ENCODE results near the gene LMO7.
A peak's percentile ranks its signal among the peaks of the same experiment; 100 is the strongest.

The LMO7 gene

GRCh38 chr13:75620020-75620419 is 16.1 kb upstream of the LMO7 start:
- Histone ChIP-seq H3K36me3 (ENCODE audit: control insufficient read depth in 1 of 2, insufficient read depth in 2 of 2, low read length in 2 of 2) (peaks cover 0 to 3% of the 10 kb centered on the region in 2 donors), H3K27me3 (ENCODE audit: control insufficient read depth in 1 of 2, insufficient read depth in 2 of 2, low read length in 2 of 2) (no peaks in the 10 kb centered on the region), H3K4me1 (ENCODE audit: control insufficient read depth in 1 of 2, insufficient read depth in 2 of 2, low read length in 2 of 2) (no peaks in the 10 kb centered on the region), H3K9ac (ENCODE audit: low read depth in 1 of 2, low read length in 2 of 2) (no peak overlapping the region), H3K9me3 (ENCODE audit: control insufficient read depth in 1 of 2, low read length in 2 of 2) (no peaks in the 10 kb centered on the region), H3K4me3 (ENCODE audit: low read depth in 1 of 2, low read length in 2 of 2) (no peak overlapping the region), H3K27ac (ENCODE audit: low read depth, low read length) (no peak overlapping the region)

DNA sequence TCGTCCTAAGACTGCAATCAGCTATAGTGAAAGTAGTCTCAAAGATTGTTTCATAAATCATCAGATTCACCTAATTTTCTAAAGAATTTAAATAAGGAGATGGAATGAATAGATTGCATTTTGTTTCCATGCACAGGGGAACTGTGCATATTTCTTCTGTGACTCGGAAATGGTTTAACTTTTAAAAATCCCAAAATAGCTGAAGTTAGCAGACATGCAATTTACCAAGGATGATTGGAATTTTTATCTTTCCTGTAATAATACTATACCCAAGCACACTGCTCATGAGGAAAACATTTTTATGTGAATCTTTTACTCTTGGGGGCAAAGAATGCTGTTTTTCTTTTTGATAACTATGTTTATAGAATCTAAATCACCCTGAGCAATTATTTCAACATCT is 15.0 kb upstream of the LMO7 start:
- H3K36me3 ChIP-seq (ENCODE audit: control insufficient read depth in 1 of 2, insufficient read depth in 2 of 2, low read length in 2 of 2), result peaks cover 3 to 4% of the 10 kb centered on the region in 2 donors
- H3K9me3 ChIP-seq (ENCODE audit: control insufficient read depth in 1 of 2, low read length in 2 of 2), result no peaks in the 10 kb centered on the region
- no peak overlapping the region for H3K9ac ChIP-seq (ENCODE audit: low read depth in 1 of 2, low read length in 2 of 2)

GRCh38 chr13:75628801-75629200 is 7.3 kb upstream of the LMO7 start:
- H3K4me3 ChIP-seq (ENCODE audit: low read depth in 1 of 2, low read length in 2 of 2), result no peak overlapping the region
- no peaks in the 10 kb centered on the region for H3K27me3 ChIP-seq (ENCODE audit: control insufficient read depth in 1 of 2, insufficient read depth in 2 of 2, low read length in 2 of 2)
- H3K9me3 ChIP-seq (ENCODE audit: control insufficient read depth in 1 of 2, low read length in 2 of 2), result no peaks in the 10 kb centered on the region
- H3K27ac ChIP-seq (ENCODE audit: low read depth, low read length), result no peak overlapping the region
- H3K36me3 ChIP-seq (ENCODE audit: control insufficient read depth in 1 of 2, insufficient read depth in 2 of 2, low read length in 2 of 2), result peaks cover 2 to 4% of the 10 kb centered on the region in 2 donors
- no peaks in the 10 kb centered on the region for H3K4me1 ChIP-seq (ENCODE audit: control insufficient read depth in 1 of 2, insufficient read depth in 2 of 2, low read length in 2 of 2)
- no peak overlapping the region for H3K9ac ChIP-seq (ENCODE audit: low read depth in 1 of 2, low read length in 2 of 2)

More for the DNA sequence above, 15.0 kb upstream of the LMO7 start:
- H3K27me3 ChIP-seq (ENCODE audit: control insufficient read depth in 1 of 2, insufficient read depth in 2 of 2, low read length in 2 of 2), result no peaks in the 10 kb centered on the region
- no peak overlapping the region for H3K4me3 ChIP-seq (ENCODE audit: low read depth in 1 of 2, low read length in 2 of 2)
- H3K27ac ChIP-seq (ENCODE audit: low read depth, low read length), result no peak overlapping the region
- no peaks in the 10 kb centered on the region for H3K4me1 ChIP-seq (ENCODE audit: control insufficient read depth in 1 of 2, insufficient read depth in 2 of 2, low read length in 2 of 2)

DNA sequence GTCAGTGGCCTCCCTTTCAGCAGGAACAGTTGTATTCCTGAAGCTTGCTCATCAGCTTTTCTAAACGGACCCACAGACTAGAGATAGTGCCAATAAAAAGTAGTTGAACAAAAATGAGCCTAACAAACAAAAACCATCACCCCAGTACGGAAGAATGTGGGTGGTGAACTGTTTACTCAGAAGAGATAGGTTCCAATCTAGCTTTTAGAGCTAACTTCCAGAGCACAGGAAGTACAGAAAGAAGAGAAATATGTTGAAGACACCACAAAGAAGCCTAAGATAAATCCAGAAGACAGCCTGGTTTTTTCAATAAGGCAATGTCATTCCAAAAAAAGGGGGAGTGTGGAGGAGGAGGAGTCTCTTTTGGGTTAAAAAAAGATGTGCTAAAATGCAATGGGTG is 2.8 kb upstream of the LMO7 start:
- Histone ChIP-seq H3K9ac (ENCODE audit: low read depth in 1 of 2, low read length in 2 of 2) (no peak overlapping the region), H3K27ac (ENCODE audit: low read depth, low read length) (no peak overlapping the region), H3K4me1 (ENCODE audit: control insufficient read depth in 1 of 2, insufficient read depth in 2 of 2, low read length in 2 of 2) (peaks cover 11 to 16% of the 10 kb centered on the region in 2 donors), H3K36me3 (ENCODE audit: control insufficient read depth in 1 of 2, insufficient read depth in 2 of 2, low read length in 2 of 2) (no peaks in the 10 kb centered on the region), H3K27me3 (ENCODE audit: control insufficient read depth in 1 of 2, insufficient read depth in 2 of 2, low read length in 2 of 2) (peaks cover 8 to 11% of the 10 kb centered on the region in 2 donors), H3K9me3 (ENCODE audit: control insufficient read depth in 1 of 2, low read length in 2 of 2) (no peaks in the 10 kb centered on the region), H3K4me3 (ENCODE audit: low read depth in 1 of 2, low read length in 2 of 2) (no peak overlapping the region)

GRCh38 chr13:75635101-75635827 is 866 bp upstream of the LMO7 start:
- H3K27me3 ChIP-seq (ENCODE audit: control insufficient read depth in 1 of 2, insufficient read depth in 2 of 2, low read length in 2 of 2), result peaks cover 10 to 11% of the 10 kb centered on the region in 2 donors
- no peaks in the 10 kb centered on the region for H3K36me3 ChIP-seq (ENCODE audit: control insufficient read depth in 1 of 2, insufficient read depth in 2 of 2, low read length in 2 of 2)
- H3K4me3 ChIP-seq (ENCODE audit: low read depth in 1 of 2, low read length in 2 of 2), result peak overlapping the region; percentile 70 to 86
- H3K9ac ChIP-seq (ENCODE audit: low read depth in 1 of 2, low read length in 2 of 2), result no peak overlapping the region
- peak overlapping the region; percentile 10 for H3K27ac ChIP-seq (ENCODE audit: low read depth, low read length)
- H3K9me3 ChIP-seq (ENCODE audit: control insufficient read depth in 1 of 2, low read length in 2 of 2), result no peaks in the 10 kb centered on the region
- peaks cover 11 to 16% of the 10 kb centered on the region in 2 donors for H3K4me1 ChIP-seq (ENCODE audit: control insufficient read depth in 1 of 2, insufficient read depth in 2 of 2, low read length in 2 of 2)

GRCh38 chr13:75636436-75637180 is 478 bp downstream of the LMO7 start:
- no peak overlapping the region for H3K27ac ChIP-seq (ENCODE audit: low read depth, low read length)
- H3K9ac ChIP-seq (ENCODE audit: low read depth in 1 of 2, low read length in 2 of 2), result peak overlapping the region; percentile 44 to 48
- peaks cover 10 to 11% of the 10 kb centered on the region in 2 donors for H3K27me3 ChIP-seq (ENCODE audit: control insufficient read depth in 1 of 2, insufficient read depth in 2 of 2, low read length in 2 of 2)
- peak overlapping the region; percentile 70 to 86 for H3K4me3 ChIP-seq (ENCODE audit: low read depth in 1 of 2, low read length in 2 of 2)
- no peaks in the 10 kb centered on the region for H3K9me3 ChIP-seq (ENCODE audit: control insufficient read depth in 1 of 2, low read length in 2 of 2)
- peaks cover 11 to 16% of the 10 kb centered on the region in 2 donors for H3K4me1 ChIP-seq (ENCODE audit: control insufficient read depth in 1 of 2, insufficient read depth in 2 of 2, low read length in 2 of 2)
- H3K36me3 ChIP-seq (ENCODE audit: control insufficient read depth in 1 of 2, insufficient read depth in 2 of 2, low read length in 2 of 2), result no peaks in the 10 kb centered on the region

- Histone ChIP-seq H3K27me3 (ENCODE audit: control insufficient read depth in 1 of 2, insufficient read depth in 2 of 2, low read length in 2 of 2) (peaks cover 10 to 11% of the 10 kb centered on the region in 2 donors), H3K9ac (ENCODE audit: low read depth in 1 of 2, low read length in 2 of 2) (no peak overlapping the region), H3K4me3 (ENCODE audit: low read depth in 1 of 2, low read length in 2 of 2) (peak overlapping the region in 1 of 2 donors; percentile 86), H3K36me3 (ENCODE audit: control insufficient read depth in 1 of 2, insufficient read depth in 2 of 2, low read length in 2 of 2) (no peaks in the 10 kb centered on the region), H3K9me3 (ENCODE audit: control insufficient read depth in 1 of 2, low read length in 2 of 2) (no peaks in the 10 kb centered on the region), H3K4me1 (ENCODE audit: control insufficient read depth in 1 of 2, insufficient read depth in 2 of 2, low read length in 2 of 2) (peaks cover 11 to 16% of the 10 kb centered on the region in 2 donors), H3K27ac (ENCODE audit: low read depth, low read length) (no peak overlapping the region)
Observed at GRCh38 chr13:75637181-75637750, 1.1 kb downstream of the LMO7 start.

- no peak overlapping the region for H3K27ac ChIP-seq (ENCODE audit: low read depth, low read length)
- H3K36me3 ChIP-seq (ENCODE audit: control insufficient read depth in 1 of 2, insufficient read depth in 2 of 2, low read length in 2 of 2), result no peaks in the 10 kb centered on the region
- no peaks in the 10 kb centered on the region for H3K9me3 ChIP-seq (ENCODE audit: control insufficient read depth in 1 of 2, low read length in 2 of 2)
- peaks cover 11 to 16% of the 10 kb centered on the region in 2 donors for H3K4me1 ChIP-seq (ENCODE audit: control insufficient read depth in 1 of 2, insufficient read depth in 2 of 2, low read length in 2 of 2)
- H3K4me3 ChIP-seq (ENCODE audit: low read depth in 1 of 2, low read length in 2 of 2), result no peak overlapping the region
- H3K9ac ChIP-seq (ENCODE audit: low read depth in 1 of 2, low read length in 2 of 2), result no peak overlapping the region
- peaks cover 10 to 11% of the 10 kb centered on the region in 2 donors for H3K27me3 ChIP-seq (ENCODE audit: control insufficient read depth in 1 of 2, insufficient read depth in 2 of 2, low read length in 2 of 2)
Observed at GRCh38 chr13:75639454-75639853, 3.3 kb downstream of the LMO7 start.

GRCh38 chr13:75641026-75641425 is 4.9 kb downstream of the LMO7 start:
- H3K4me1 ChIP-seq (ENCODE audit: control insufficient read depth in 1 of 2, insufficient read depth in 2 of 2, low read length in 2 of 2), result peaks cover 11 to 16% of the 10 kb centered on the region in 2 donors
- H3K36me3 ChIP-seq (ENCODE audit: control insufficient read depth in 1 of 2, insufficient read depth in 2 of 2, low read length in 2 of 2), result no peaks in the 10 kb centered on the region
- no peak overlapping the region for H3K9ac ChIP-seq (ENCODE audit: low read depth in 1 of 2, low read length in 2 of 2)
- H3K27me3 ChIP-seq (ENCODE audit: control insufficient read depth in 1 of 2, insufficient read depth in 2 of 2, low read length in 2 of 2), result peaks cover 10 to 11% of the 10 kb centered on the region in 2 donors
- no peak overlapping the region for H3K4me3 ChIP-seq (ENCODE audit: low read depth in 1 of 2, low read length in 2 of 2)
- H3K9me3 ChIP-seq (ENCODE audit: control insufficient read depth in 1 of 2, low read length in 2 of 2), result no peaks in the 10 kb centered on the region
- H3K27ac ChIP-seq (ENCODE audit: low read depth, low read length), result no peak overlapping the region

DNA sequence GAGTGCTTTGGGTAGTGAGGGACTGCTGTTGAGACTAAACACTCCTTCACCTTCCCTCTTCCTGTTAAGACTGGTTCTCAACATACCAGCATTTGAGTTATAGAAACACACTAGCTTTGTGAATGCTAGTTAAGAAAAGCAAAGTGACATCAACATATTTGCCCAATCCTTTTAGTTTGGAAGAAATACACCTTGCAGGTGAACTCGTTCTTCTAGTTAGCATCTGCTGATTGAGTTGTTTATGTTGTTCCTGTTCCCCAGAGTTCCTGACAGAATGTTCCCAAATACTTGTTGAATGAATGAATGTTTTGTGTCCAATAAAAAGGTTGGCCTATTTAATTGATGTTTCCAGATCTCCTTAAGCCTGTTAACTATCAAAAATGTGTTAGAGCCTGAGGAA is 7.1 kb downstream of the LMO7 start:
- Histone ChIP-seq H3K4me1 (ENCODE audit: control insufficient read depth in 1 of 2, insufficient read depth in 2 of 2, low read length in 2 of 2) (no peaks in the 10 kb centered on the region), H3K4me3 (ENCODE audit: low read depth in 1 of 2, low read length in 2 of 2) (no peak overlapping the region), H3K9me3 (ENCODE audit: control insufficient read depth in 1 of 2, low read length in 2 of 2) (no peaks in the 10 kb centered on the region), H3K27me3 (ENCODE audit: control insufficient read depth in 1 of 2, insufficient read depth in 2 of 2, low read length in 2 of 2) (peaks cover under 1 to 3% of the 10 kb centered on the region in 2 donors), H3K36me3 (ENCODE audit: control insufficient read depth in 1 of 2, insufficient read depth in 2 of 2, low read length in 2 of 2) (no peaks in the 10 kb centered on the region), H3K9ac (ENCODE audit: low read depth in 1 of 2, low read length in 2 of 2) (no peak overlapping the region), H3K27ac (ENCODE audit: low read depth, low read length) (no peak overlapping the region)

All from duodenal mucosa (tissue), 2 donors.